ENCODE measurements around the gene EFNA5. TPM values are rescaled to one million over a fixed set of nuclear protein-coding genes. Genes with fewer than 3 reads are reported as not detected.

EFNA5 gene
- total RNA-seq, 1 experiment from 2014 or later = 42.7 TPM

GRCh38 chr5:107558823-107559375 is 111.8 kb downstream of the EFNA5 start:
- H3K27ac ChIP-seq = peak overlapping the region; percentile 96
- no peak for TF ChIP-seq CTCF (conservative IDR thresholded peaks at IDR 0.05)
- no peak for TF ChIP-seq EZH2 (IDR thresholded peaks at IDR 0.05; ENCODE audit: low read depth)
- H3K4me1 ChIP-seq (replicated peaks; ENCODE audit: insufficient read depth) = peaks cover 70% of the 10 kb centered on the region
- peaks cover 39% of the 10 kb centered on the region for H3F3A ChIP-seq (ENCODE audit: insufficient read depth, low read depth)
- no peaks in the 10 kb centered on the region; the same call in 1 of the 2 replicates for H3K36me3 ChIP-seq (ENCODE audit: low read depth)
- no peak overlapping the region for H2AFZ ChIP-seq
- H3K27me3 ChIP-seq (ENCODE audit: insufficient read depth, low read depth) = no peaks in the 10 kb centered on the region
- BruUV-seq (replicated peaks) = no TSS peak
- CTCF ChIA-PET = interaction anchor here (0.6 kb wide), 1 partner anchor 307 kb away, joined by 3 read pairs; no protein-coding TSS in a partner anchor
- no peak overlapping the region for H3K4me3 ChIP-seq
- DNase-seq = no peak
- H3K79me2 ChIP-seq (ENCODE audit: low read depth) = peaks cover 91% of the 10 kb centered on the region
- H4K20me1 ChIP-seq (ENCODE audit: insufficient read depth) = no peaks in the 10 kb centered on the region
- H3K4me2 ChIP-seq = peak overlapping the region; percentile 71
- intact Hi-C loops (cut with micrococcal nuclease; ENCODE audit: unreplicated experiment) = no loop called here
- POLR2A ChIA-PET (ENCODE audit: unreplicated experiment) = interaction anchor here (0.6 kb wide), 1 partner anchor 76 kb away, joined by 3 read pairs; no protein-coding TSS in a partner anchor
- H3K9me2 ChIP-seq (ENCODE audit: insufficient read depth) = no peaks in the 10 kb centered on the region
- no peaks in the 10 kb centered on the region for H3K9me3 ChIP-seq (ENCODE audit: insufficient read depth, low read depth)

DNA sequence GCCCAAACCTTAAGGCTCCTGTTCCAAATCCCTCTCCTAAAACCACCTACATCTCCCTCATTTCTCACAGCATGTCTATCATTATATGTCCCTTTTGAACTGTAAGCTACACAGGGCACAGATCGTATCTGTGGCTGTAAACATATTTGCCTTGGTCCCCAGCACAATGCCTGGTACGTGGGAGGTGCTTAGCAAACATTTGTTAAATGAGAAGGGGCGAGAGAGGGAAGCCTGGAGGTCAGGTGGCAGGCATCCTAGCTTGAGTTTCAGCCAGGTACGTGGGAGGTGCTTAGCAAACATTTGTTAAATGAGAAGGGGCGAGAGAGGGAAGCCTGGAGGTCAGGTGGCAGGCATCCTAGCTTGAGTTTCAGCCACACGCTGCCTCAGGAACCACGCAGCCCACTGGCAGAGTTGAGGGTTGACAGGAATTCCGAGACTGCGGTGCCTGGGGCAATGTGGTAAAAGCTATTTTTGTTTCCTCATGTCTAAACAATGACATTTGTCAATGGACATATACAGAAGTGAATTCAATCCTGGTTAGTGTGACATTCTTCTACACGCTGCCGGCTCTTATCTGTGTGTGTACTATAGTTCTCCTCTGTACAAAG is 113.6 kb downstream of the EFNA5 start:
- BruUV-seq (replicated peaks) = no TSS peak
- DNase-seq = peak; percentile 95 to 99
- CTCF ChIA-PET = interaction anchor here (1.1 kb wide), 1 partner anchor 15 kb away, joined by 13 read pairs; no protein-coding TSS in a partner anchor
- TF ChIP-seq CTCF (conservative IDR thresholded peaks at IDR 0.05) = no peak
- TF ChIP-seq EZH2 (IDR thresholded peaks at IDR 0.05; ENCODE audit: low read depth) = no peak
- no peaks in the 10 kb centered on the region; the same call in 1 of the 2 replicates for H3K36me3 ChIP-seq (ENCODE audit: low read depth)
- no peaks in the 10 kb centered on the region for H3K9me2 ChIP-seq (ENCODE audit: insufficient read depth)
- peaks cover 39% of the 10 kb centered on the region for H3F3A ChIP-seq (ENCODE audit: insufficient read depth, low read depth)
- H3K27ac ChIP-seq = peak overlapping the region; percentile 96
- no peaks in the 10 kb centered on the region for H3K27me3 ChIP-seq (ENCODE audit: insufficient read depth, low read depth)
- no peaks in the 10 kb centered on the region for H4K20me1 ChIP-seq (ENCODE audit: insufficient read depth)
- H3K79me2 ChIP-seq (ENCODE audit: low read depth) = peaks cover 92% of the 10 kb centered on the region
- H3K9me3 ChIP-seq (ENCODE audit: insufficient read depth, low read depth) = no peaks in the 10 kb centered on the region
- no peak overlapping the region for H2AFZ ChIP-seq
- POLR2A ChIA-PET (ENCODE audit: unreplicated experiment) = interaction anchor here (0.5 to 0.9 kb wide), 6 partner anchors 8 to 639 kb away, joined by 5 to 47 read pairs (median 6); no protein-coding TSS in a partner anchor
- H3K4me3 ChIP-seq = peak overlapping the region; percentile 38; the same call in 1 of the 2 replicates
- H3K4me2 ChIP-seq = peak overlapping the region; percentile 71
- intact Hi-C loops (cut with micrococcal nuclease; ENCODE audit: unreplicated experiment) = loop anchor here (1.0 to 2.0 kb wide), 6 partner anchors 14 to 169 kb away; no protein-coding TSS in a partner anchor
- H3K4me1 ChIP-seq (replicated peaks; ENCODE audit: insufficient read depth) = peaks cover 65% of the 10 kb centered on the region

DNA sequence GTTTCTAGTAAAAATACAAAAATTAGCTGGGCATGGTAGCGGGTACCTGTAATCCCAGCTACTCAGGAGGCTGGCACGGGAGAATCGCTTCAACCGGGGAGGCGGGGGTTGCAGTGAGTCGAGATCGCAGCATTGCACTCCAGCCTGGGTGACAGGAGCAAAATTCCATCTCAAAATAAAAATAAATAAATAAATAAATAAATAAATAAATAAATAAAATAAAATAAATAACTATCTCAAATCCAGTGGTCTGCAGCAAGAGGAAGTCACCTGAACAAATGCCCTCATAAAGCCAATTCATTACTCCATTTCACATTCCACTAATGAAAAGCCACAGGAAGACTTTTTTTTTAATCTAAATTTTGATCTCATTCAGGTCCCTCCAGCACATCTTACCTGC is 114.2 kb downstream of the EFNA5 start:
- ChIA-PET CTCF (interaction anchor here (1.1 kb wide), 1 partner anchor 15 kb away, joined by 13 read pairs; no protein-coding TSS in a partner anchor), POLR2A (ENCODE audit: unreplicated experiment) (interaction anchor here (0.5 to 0.9 kb wide), 3 partner anchors 9 to 116 kb away, joined by 5 to 47 read pairs (median 6); no protein-coding TSS in a partner anchor)
- no peaks in the 10 kb centered on the region for H4K20me1 ChIP-seq (ENCODE audit: insufficient read depth)
- H3K27ac ChIP-seq = peak overlapping the region; percentile 96
- peak overlapping the region; percentile 71 for H3K4me2 ChIP-seq
- H2AFZ ChIP-seq = no peak overlapping the region
- H3K4me3 ChIP-seq = peak overlapping the region; percentile 17; the same call in 1 of the 2 replicates
- peaks cover 65% of the 10 kb centered on the region for H3K4me1 ChIP-seq (replicated peaks; ENCODE audit: insufficient read depth)
- intact Hi-C loops (cut with micrococcal nuclease; ENCODE audit: unreplicated experiment) = loop anchor here (2.0 kb wide), 1 partner anchor 132 kb away; no protein-coding TSS in a partner anchor
- TF ChIP-seq CTCF (conservative IDR thresholded peaks at IDR 0.05) (no peak), EZH2 (IDR thresholded peaks at IDR 0.05; ENCODE audit: low read depth) (no peak)
- peaks cover 92% of the 10 kb centered on the region for H3K79me2 ChIP-seq (ENCODE audit: low read depth)
- no peaks in the 10 kb centered on the region; the same call in 1 of the 2 replicates for H3K36me3 ChIP-seq (ENCODE audit: low read depth)
- H3K27me3 ChIP-seq (ENCODE audit: insufficient read depth, low read depth) = no peaks in the 10 kb centered on the region
- BruUV-seq (replicated peaks) = no TSS peak
- H3K9me2 ChIP-seq (ENCODE audit: insufficient read depth) = no peaks in the 10 kb centered on the region
- no peak for DNase-seq
- H3F3A ChIP-seq (ENCODE audit: insufficient read depth, low read depth) = peaks cover 39% of the 10 kb centered on the region
- H3K9me3 ChIP-seq (ENCODE audit: insufficient read depth, low read depth) = no peaks in the 10 kb centered on the region

All from PC-9 (cell line).